Tibial nerve (tissue), 3 donors: Measurements from ENCODE around the gene APP.

Experiments
- CTCF ChIP-seq, 5 experiments: fragments of 200-600 bp in 3 of 5; fragments of 450-650 bp in 2 of 5; sonication (generic) in 3 of 5; IDR thresholded peaks; one replicate each; pipeline ENCODE4 v1.5.1; 2016 to 2019; ENCODE audit warnings: antibody characterized with exemption in 5 of 5, mild to moderate bottlenecking in 3 of 5, moderate library complexity in 2 of 5
- POLR2A ChIP-seq, 2 donors: fragments of 450-650 bp; IDR thresholded peaks; one replicate each; pipeline ENCODE4 v1.6.1; 2017; ENCODE audit warnings: antibody characterized with exemption in 2 of 2, mild to moderate bottlenecking in 2 of 2, moderate library complexity in 2 of 2

- TF ChIP-seq CTCF (IDR thresholded peaks at IDR 0.05): no peak
- TF ChIP-seq POLR2A (IDR thresholded peaks at IDR 0.05): no peak
Measured at GRCh38 chr21:25911730-25912401, 258.7 kb downstream of the APP start.
